Forelimb muscle (tissue), 1 donor: ENCODE measurements around the gene CZIB. TPM values are rescaled to one million over a fixed set of nuclear protein-coding genes. Genes with fewer than 3 reads are reported as not detected.
"Not testable (repeated sequence)": the region's sequence is repeated elsewhere in the genome, so short reads cannot be mapped to it uniquely, and the experiment has no call there.

ENCODE experiments used
- DNase-seq: peaks from one replicate; pipeline ENCODE4 v3.0.0-alpha.2; 2013; ENCODE audit warnings: low read depth
- polyA plus RNA-seq: library from polyadenylated mRNA; unstranded; fragments of 120-200 nt; gene quantifications from one replicate; pipeline ENCODE4 v1.2.1, GENCODE V29; 2013; ENCODE audit not compliant: insufficient read length

Gene CZIB
- polyA plus RNA-seq, 1 donor: 60.9 TPM

- DNase-seq: no peak
Measured at GRCh38 chr1:53189061-53189460, 31.4 kb downstream of the CZIB start.

- DNase-seq: no peak
Measured at GRCh38 chr1:53188099-53188498, 32.3 kb downstream of the CZIB start.

- no peak for DNase-seq
Measured at GRCh38 chr1:53187401-53187800, 33.0 kb downstream of the CZIB start.

- DNase-seq: no peak
Measured at GRCh38 chr1:53186533-53186932, 33.9 kb downstream of the CZIB start.

- not testable (repeated sequence) for DNase-seq
Measured at GRCh38 chr1:53185955-53186297, 34.5 kb downstream of the CZIB start.

- DNase-seq: no peak
Measured at GRCh38 chr1:53183095-53183990, 37.1 kb downstream of the CZIB start.

- no peak for DNase-seq
Measured at GRCh38 chr1:53182716-53183094, 37.7 kb downstream of the CZIB start.

GRCh38 chr1:53182111-53182593, 38.3 kb downstream of the CZIB start:
- DNase-seq: peak; percentile 48

- DNase-seq: no peak
Measured at GRCh38 chr1:53180951-53181350, 39.5 kb downstream of the CZIB start.

- no peak for DNase-seq
Measured at GRCh38 chr1:53180226-53180625, 40.2 kb downstream of the CZIB start.

GRCh38 chr1:53176452-53177208, 43.8 kb downstream of the CZIB start:
- DNase-seq: no peak

- no peak for DNase-seq
Measured at GRCh38 chr1:53174971-53175913, 45.2 kb downstream of the CZIB start.

- DNase-seq: no peak
Measured at GRCh38 chr1:53172426-53173128, 47.9 kb downstream of the CZIB start.

- no peak for DNase-seq
Measured at GRCh38 chr1:53166912-53167311, 53.5 kb downstream of the CZIB start.

- no peak for DNase-seq
Measured at GRCh38 chr1:53166366-53166765, 54.1 kb downstream of the CZIB start.

GRCh38 chr1:53165408-53165961, 54.9 kb downstream of the CZIB start:
- no peak for DNase-seq
